Karpas-422 (cell line): ENCODE results near the gene PSG11. TPM values are rescaled to one million over a fixed set of nuclear protein-coding genes. Genes with fewer than 3 reads are reported as not detected.
"Not testable (repeated sequence)": the region's sequence is repeated elsewhere in the genome, so short reads cannot be mapped to it uniquely, and the experiment has no call there.

Experiments
- DNase-seq: peaks from one replicate; pipeline ENCODE4 v3.0.0-alpha.2; 2015
- H2AFZ ChIP-seq: fragments of 200-600 bp; sonication (generic); 2 replicates; pipeline ENCODE4 v1.6.1; 2014; ENCODE audit warnings: antibody characterized with exemption, low read length, mixed read lengths
- H3K27ac ChIP-seq: fragments of 200-600 bp; sonication (generic); 2 replicates; pipeline ENCODE4 v1.5.1; 2014; ENCODE audit warnings: mild to moderate bottlenecking, low read length, moderate library complexity
- H3K27me3 ChIP-seq: fragments of 200-600 bp; sonication (generic); 2 replicates; pipeline ENCODE4 v1.6.1; 2014; ENCODE audit warnings: low read length, mixed read lengths
- H3K36me3 ChIP-seq: fragments of 200-600 bp; sonication (generic); 2 replicates; pipeline ENCODE4 v1.6.1; 2014; ENCODE audit warnings: low read length, mixed read lengths; ENCODE audit not compliant: insufficient read depth
- H3K4me1 ChIP-seq: fragments of 200-600 bp; sonication (generic); 2 replicates; pipeline ENCODE4 v1.6.1; 2014; ENCODE audit warnings: mild to moderate bottlenecking, low read length, mixed read lengths
- H3K4me2 ChIP-seq: fragments of 200-600 bp; sonication (generic); 2 replicates; pipeline ENCODE4 v1.6.1; 2014; ENCODE audit warnings: low read length, low read depth, mild to moderate bottlenecking; ENCODE audit not compliant: poor library complexity, severe bottlenecking
- H3K4me3 ChIP-seq: fragments of 200-600 bp; sonication (generic); 2 replicates; pipeline ENCODE4 v1.5.1; 2014; ENCODE audit warnings: mild to moderate bottlenecking, antibody characterized with exemption, low read length, mixed read lengths
- H3K79me2 ChIP-seq: fragments of 200-600 bp; sonication (generic); 2 replicates; pipeline ENCODE4 v1.6.1; 2014; ENCODE audit warnings: mild to moderate bottlenecking, low read length, mixed read lengths
- H3K9ac ChIP-seq: fragments of 200-600 bp; sonication (generic); 2 replicates; pipeline ENCODE4 v1.6.0; 2014; ENCODE audit warnings: low read length
- H3K9me2 ChIP-seq: fragments of 200-600 bp; sonication (generic), shearing (Covaris generic); replicated peaks from 2 replicates; pipeline ENCODE4 v1.6.0; 2014; ENCODE audit warnings: mild to moderate bottlenecking, low read length, moderate library complexity; ENCODE audit not compliant: insufficient read depth
- H3K9me3 ChIP-seq: fragments of 300-700, 200-600 bp; sonication (generic); 2 replicates; pipeline ENCODE4 v1.6.1; 2014; ENCODE audit warnings: low read length, mixed read lengths
- H4K20me1 ChIP-seq: fragments of 200-600 bp; sonication (generic); 2 replicates; pipeline ENCODE4 v1.6.1; 2014; ENCODE audit warnings: mild to moderate bottlenecking, antibody characterized with exemption, low read length, low read depth; ENCODE audit not compliant: insufficient read depth
- total RNA-seq: library from RNA; depleted of rRNA; stranded (reverse); fragments of >200 nt; shearing (Covaris generic); gene quantifications from 2 replicates; pipeline ENCODE4 v1.2.3, GENCODE V29; 2014; ENCODE audit warnings: low replicate concordance

Gene PSG11
- total RNA-seq, 1 experiment from 2014 or later: not detected

DNA sequence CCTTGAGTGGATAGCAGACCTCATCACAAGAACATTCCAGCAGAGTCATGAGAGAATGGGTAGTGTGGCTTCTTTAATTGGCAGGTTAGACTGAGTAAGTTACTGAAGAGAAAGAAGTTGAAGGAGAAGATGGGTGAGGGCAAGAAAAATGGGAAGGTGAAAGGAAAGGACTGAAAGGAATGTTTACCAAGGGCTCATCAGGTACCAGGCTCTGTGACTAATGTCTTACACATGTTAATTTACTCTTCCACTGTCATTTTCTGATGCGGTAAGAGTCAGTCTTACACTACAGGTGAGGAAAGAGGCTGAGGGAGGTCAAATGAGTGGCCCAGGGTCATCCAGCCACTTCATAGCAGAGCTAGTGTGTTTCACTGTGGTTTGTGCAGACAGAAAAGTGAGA lies 22.6 kb downstream of the PSG11 start:
- H3K9ac ChIP-seq, H3K9me3 ChIP-seq, H3K4me2 ChIP-seq, H2AFZ ChIP-seq, H3K27me3 ChIP-seq, H3K27ac ChIP-seq, H3K9me2 ChIP-seq, DNase-seq, H3K36me3 ChIP-seq, H3K4me3 ChIP-seq, H3K79me2 ChIP-seq, H4K20me1 ChIP-seq, H3K4me1 ChIP-seq: not testable (repeated sequence)

GRCh38 chr19:43002948-43003347 lies 23.3 kb downstream of the PSG11 start:
- H3K79me2 ChIP-seq, DNase-seq, H3K36me3 ChIP-seq, H3K4me1 ChIP-seq, H3K27ac ChIP-seq, H3K4me2 ChIP-seq, H4K20me1 ChIP-seq, H2AFZ ChIP-seq, H3K4me3 ChIP-seq, H3K9me2 ChIP-seq, H3K27me3 ChIP-seq, H3K9me3 ChIP-seq, H3K9ac ChIP-seq: not testable (repeated sequence)

DNA sequence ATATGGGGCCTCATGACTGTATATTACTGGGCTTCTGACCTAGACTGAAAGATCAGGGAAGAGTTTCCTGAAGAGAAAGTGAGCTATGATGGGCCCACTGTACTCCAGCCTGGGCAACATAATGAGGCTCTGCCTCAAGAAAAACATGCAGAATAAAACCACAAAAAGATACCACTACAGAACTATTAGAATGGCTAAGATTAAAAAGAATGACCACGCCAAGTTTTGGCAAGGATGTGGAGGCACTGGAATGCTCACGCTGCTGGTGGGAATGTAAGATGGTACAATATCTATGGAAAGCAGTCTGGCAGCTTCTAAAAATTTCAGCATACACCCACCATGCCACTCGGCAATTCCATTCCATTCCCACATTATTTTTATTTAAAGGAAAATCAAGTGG lies 30.1 kb downstream of the PSG11 start:
- not testable (repeated sequence) for DNase-seq, H3K9ac ChIP-seq, H3K27me3 ChIP-seq, H3K4me2 ChIP-seq, H2AFZ ChIP-seq, H3K27ac ChIP-seq, H3K9me2 ChIP-seq, H3K4me3 ChIP-seq, H3K4me1 ChIP-seq, H4K20me1 ChIP-seq, H3K79me2 ChIP-seq, H3K36me3 ChIP-seq, H3K9me3 ChIP-seq

DNA sequence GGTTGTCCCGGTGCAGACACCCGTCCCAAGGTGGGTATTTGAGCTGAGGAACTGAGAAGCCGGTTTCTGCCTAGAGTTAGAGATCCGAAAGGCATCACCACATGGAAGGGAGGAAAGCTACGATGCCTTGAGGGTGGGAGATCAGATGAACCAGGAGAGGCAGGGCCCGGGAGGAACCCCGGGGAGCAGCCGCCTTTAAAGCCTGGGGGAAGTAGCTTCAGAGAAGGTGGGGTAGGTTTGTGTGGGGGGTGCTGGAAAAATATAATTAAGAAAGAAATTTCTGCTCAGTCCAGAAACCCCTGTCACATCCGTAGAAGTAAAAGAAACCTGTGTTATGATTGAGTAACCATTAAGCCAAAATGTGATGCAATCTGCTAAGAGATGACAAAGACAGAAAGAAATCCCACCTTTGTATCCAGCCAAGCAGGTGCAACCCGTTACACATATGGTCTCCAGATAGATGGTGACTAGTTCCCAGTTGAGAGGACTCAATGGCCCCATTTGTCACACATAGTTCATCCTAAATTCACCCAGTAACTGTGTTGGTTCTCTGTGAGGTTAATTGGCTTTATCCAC lies 34.2 kb downstream of the PSG11 start:
- H3K9ac ChIP-seq, H3K27ac ChIP-seq, H4K20me1 ChIP-seq, H3K36me3 ChIP-seq, H3K4me3 ChIP-seq, H3K4me2 ChIP-seq, H3K9me2 ChIP-seq, H3K4me1 ChIP-seq, H3K79me2 ChIP-seq, DNase-seq, H2AFZ ChIP-seq, H3K9me3 ChIP-seq, H3K27me3 ChIP-seq: not testable (repeated sequence)

DNA sequence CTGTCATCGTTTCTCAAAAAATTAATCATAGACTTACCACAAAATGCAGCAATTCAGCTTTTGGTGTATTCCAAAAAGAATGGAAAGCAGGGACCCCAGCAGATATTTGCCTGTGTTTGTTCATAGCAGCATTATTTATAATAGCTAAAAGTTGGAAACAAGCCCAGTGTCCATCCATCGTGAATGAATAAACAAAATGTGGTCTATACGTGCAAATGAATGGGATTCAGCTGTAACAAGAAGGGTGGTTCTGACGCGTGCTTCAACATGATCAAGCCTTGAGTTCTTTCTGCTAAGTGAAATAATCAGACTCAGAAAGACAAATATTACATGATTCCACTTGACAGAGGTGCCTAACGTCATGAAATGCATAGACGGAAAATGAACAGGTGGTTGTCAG lies 36.4 kb downstream of the PSG11 start:
- H3K79me2 ChIP-seq: no peaks in the 10 kb centered on the region
- H4K20me1 ChIP-seq: no peaks in the 10 kb centered on the region
- no peaks in the 10 kb centered on the region for H3K9me2 ChIP-seq
- H3K4me3 ChIP-seq: no peak overlapping the region
- no peak overlapping the region for H3K27ac ChIP-seq
- no peaks in the 10 kb centered on the region for H3K36me3 ChIP-seq
- H2AFZ ChIP-seq: no peak overlapping the region
- no peaks in the 10 kb centered on the region for H3K27me3 ChIP-seq
- H3K4me1 ChIP-seq: no peaks in the 10 kb centered on the region
- no peak overlapping the region for H3K4me2 ChIP-seq
- DNase-seq: no peak
- H3K9me3 ChIP-seq: no peaks in the 10 kb centered on the region
- H3K9ac ChIP-seq: no peak overlapping the region

GRCh38 chr19:42989186-42989585 lies 37.1 kb downstream of the PSG11 start:
- DNase-seq, H3K4me1 ChIP-seq, H3K9me2 ChIP-seq, H3K4me3 ChIP-seq, H3K36me3 ChIP-seq, H4K20me1 ChIP-seq, H2AFZ ChIP-seq, H3K79me2 ChIP-seq, H3K27ac ChIP-seq, H3K27me3 ChIP-seq, H3K9ac ChIP-seq, H3K4me2 ChIP-seq, H3K9me3 ChIP-seq: not testable (repeated sequence)

- H3K27ac ChIP-seq, H3K79me2 ChIP-seq, H3K9me3 ChIP-seq, H3K36me3 ChIP-seq, DNase-seq, H3K27me3 ChIP-seq, H3K4me2 ChIP-seq, H3K4me1 ChIP-seq, H3K4me3 ChIP-seq, H3K9ac ChIP-seq, H3K9me2 ChIP-seq, H4K20me1 ChIP-seq, H2AFZ ChIP-seq: not testable (repeated sequence)
Observed at GRCh38 chr19:42988206-42988605, 38.1 kb downstream of the PSG11 start.

DNA sequence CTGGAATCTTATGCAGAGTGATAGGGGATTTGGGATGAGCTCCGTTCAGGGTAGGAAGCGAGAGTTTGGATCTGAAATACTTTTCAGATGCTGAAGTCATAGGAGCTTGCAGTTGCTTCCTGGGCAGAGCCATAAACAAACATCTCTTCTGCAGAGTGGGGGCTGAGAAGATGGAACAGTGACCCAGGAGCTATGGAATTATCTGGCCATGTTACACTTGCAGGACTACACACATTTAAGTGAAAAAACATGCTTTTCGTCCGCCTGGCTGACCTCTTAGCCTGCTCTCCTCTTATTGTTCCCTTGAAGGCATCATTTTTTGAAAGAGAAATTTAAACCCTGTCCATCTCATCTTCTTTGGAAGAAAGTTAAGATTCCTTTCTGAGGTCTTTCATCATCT lies 40.7 kb downstream of the PSG11 start:
- H2AFZ ChIP-seq: no peak overlapping the region

DNA sequence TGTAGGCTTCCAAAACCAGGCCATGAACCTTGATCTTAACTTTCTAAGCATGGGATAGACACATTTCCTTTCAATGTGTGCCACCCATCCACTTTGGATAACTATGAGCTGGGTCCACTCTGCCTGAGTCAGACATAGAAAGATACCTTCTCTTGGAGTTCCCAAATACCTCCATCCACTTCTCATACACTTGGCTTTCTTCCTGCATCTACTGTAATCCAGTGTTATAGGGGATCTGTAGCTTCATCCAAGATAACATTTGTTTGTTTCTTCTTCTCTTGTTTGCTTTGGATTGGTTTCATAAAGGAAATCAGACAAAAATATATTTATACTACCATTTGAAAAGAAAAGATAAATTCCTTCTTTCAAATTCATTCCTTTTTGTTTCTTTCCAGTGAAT lies 44.2 kb downstream of the PSG11 start:
- not testable (repeated sequence) for H3K27ac ChIP-seq, H4K20me1 ChIP-seq, H3K9ac ChIP-seq, H3K9me3 ChIP-seq, H3K79me2 ChIP-seq, H3K27me3 ChIP-seq, H3K4me2 ChIP-seq, H3K4me1 ChIP-seq, H2AFZ ChIP-seq, DNase-seq, H3K36me3 ChIP-seq, H3K9me2 ChIP-seq, H3K4me3 ChIP-seq

More for the DNA sequence above, 40.7 kb downstream of the PSG11 start:
- no peaks in the 10 kb centered on the region for H3K79me2 ChIP-seq
- no peak for DNase-seq
- H3K4me2 ChIP-seq: no peak overlapping the region
- H3K36me3 ChIP-seq: no peaks in the 10 kb centered on the region
- H4K20me1 ChIP-seq: no peaks in the 10 kb centered on the region
- H3K4me3 ChIP-seq: no peak overlapping the region
- H3K9me3 ChIP-seq: no peaks in the 10 kb centered on the region
- no peak overlapping the region for H3K27ac ChIP-seq
- no peaks in the 10 kb centered on the region for H3K9me2 ChIP-seq
- no peaks in the 10 kb centered on the region for H3K4me1 ChIP-seq
- no peak overlapping the region for H3K9ac ChIP-seq
- H3K27me3 ChIP-seq: no peaks in the 10 kb centered on the region
